IMR-90 (cell line): ENCODE data around the gene PKD1L1. TPM values are rescaled to one million over a fixed set of nuclear protein-coding genes. Genes with fewer than 3 reads are reported as not detected.

Experiments
- ATAC-seq: fragments of 200-7000 bp; cut with Tn5 transposase; 2 replicates; pipeline ENCODE4 v1.9.1; 2020; ENCODE audit warnings: low read depth, mild to moderate bottlenecking, moderate library complexity
- BruUV-seq: library from RNA; stranded (reverse); fragments of 400-500 nt; replicated peaks from 2 replicates; lab custom pipeline; 2021; lab: Mats Ljungman, UMichigan
- CTCF ChIA-PET: fragments of 300-600 bp; formaldehyde crosslinking; extraction: SDS; loops from one replicate; lab custom pipeline; 2021; ENCODE audit warnings: antibody characterized with exemption; lab: Yijun Ruan, JAX
- POLR2A ChIA-PET: fragments of 300-600 bp; sonication (Branson Sonifier 250); formaldehyde crosslinking; loops from one replicate; lab custom pipeline; 2022; ENCODE audit warnings: antibody characterized with exemption; ENCODE audit not compliant: unreplicated experiment; lab: Charles Lee
- DNase-seq: peaks from one replicate; pipeline ENCODE4 v3.0.0; 2013
- H2AFZ ChIP-seq: replicated peaks from 2 replicates; pipeline ENCODE3; 2013; ENCODE audit warnings: low read length, mild to moderate bottlenecking; ENCODE audit not compliant: poor library complexity
- H2AK5ac ChIP-seq: 2 replicates; pipeline ENCODE4 v1.6.1; 2013; ENCODE audit warnings: low read depth, low read length, inconsistent platforms
- H2AK9ac ChIP-seq: replicated peaks from 2 replicates; pipeline ENCODE3; 2013; ENCODE audit warnings: mild to moderate bottlenecking, low read depth, low read length, moderate library complexity; ENCODE audit not compliant: poor library complexity
- H2BK120ac ChIP-seq: 2 replicates; pipeline ENCODE4 v1.6.1; 2013; ENCODE audit warnings: low read depth, low read length, inconsistent platforms
- H2BK15ac ChIP-seq: 3 replicates; pipeline ENCODE4 v1.6.1; 2013; ENCODE audit warnings: low read depth, low read length, inconsistent platforms
- H2BK20ac ChIP-seq: 2 replicates; pipeline ENCODE4 v1.6.1; 2013; ENCODE audit warnings: low read depth, mild to moderate bottlenecking, inconsistent platforms, low read length, moderate library complexity
- H2BK5ac ChIP-seq: 2 replicates; pipeline ENCODE4 v1.6.1; 2013; ENCODE audit warnings: mild to moderate bottlenecking, low read depth, low read length, inconsistent platforms; ENCODE audit not compliant: poor library complexity, severe bottlenecking
- H3K14ac ChIP-seq: replicated peaks from 2 replicates; pipeline ENCODE4 v1.6.1; 2013; ENCODE audit warnings: low read depth, low read length, inconsistent platforms
- H3K18ac ChIP-seq: 2 replicates; pipeline ENCODE4 v1.6.1; 2013; ENCODE audit warnings: low read depth, low read length, control low read depth
- H3K23ac ChIP-seq: 2 replicates; pipeline ENCODE4 v1.6.1; 2013; ENCODE audit warnings: low read depth, low read length, inconsistent platforms
- H3K27ac ChIP-seq: 2 replicates; pipeline ENCODE4 v1.5.1; 2013; ENCODE audit warnings: mild to moderate bottlenecking, control low read depth, low read length; ENCODE audit not compliant: insufficient read depth
- H3K27me3 ChIP-seq: 2 replicates; pipeline ENCODE4 v1.6.1; 2013; ENCODE audit warnings: low read length; ENCODE audit not compliant: control insufficient read depth, insufficient read depth
- H3K36me3 ChIP-seq: 2 replicates; pipeline ENCODE4 v1.6.1; 2013; ENCODE audit warnings: low read length, mixed read lengths; ENCODE audit not compliant: control insufficient read depth, insufficient read depth
- H3K4ac ChIP-seq: 2 replicates; pipeline ENCODE4 v1.6.1; 2013; ENCODE audit warnings: low read depth, low read length, inconsistent platforms
- H3K4me1 ChIP-seq: 2 replicates; pipeline ENCODE4 v1.6.1; 2013; ENCODE audit warnings: low read length, mixed read lengths; ENCODE audit not compliant: control insufficient read depth, insufficient read depth
- H3K4me2 ChIP-seq: 2 replicates; pipeline ENCODE4 v1.6.1; 2013; ENCODE audit warnings: low read depth, mild to moderate bottlenecking, control low read depth, low read length, moderate library complexity
- H3K4me3 ChIP-seq: 2 replicates; pipeline ENCODE4 v1.5.1; 2013; ENCODE audit warnings: low read depth, mild to moderate bottlenecking, control low read depth, low read length, moderate library complexity; ENCODE audit not compliant: insufficient read depth
- H3K56ac ChIP-seq: 2 replicates; pipeline ENCODE4 v1.6.1; 2013; ENCODE audit warnings: low read length, inconsistent platforms; ENCODE audit not compliant: insufficient read depth; ENCODE audit errors: extremely low read depth
- H3K79me1 ChIP-seq, 2 experiments: 2 replicates each; pipeline ENCODE4 v1.6.1; 2013; ENCODE audit warnings: low read length in 2 of 2, inconsistent platforms in 1 of 2, low read depth in 1 of 2
- H3K9ac ChIP-seq: 2 replicates; pipeline ENCODE4 v1.6.1; 2013; ENCODE audit warnings: low read depth, low read length, control low read depth
- H3K9me1 ChIP-seq: 2 replicates; pipeline ENCODE4 v1.6.1; 2013; ENCODE audit warnings: low read length, inconsistent platforms; ENCODE audit not compliant: insufficient read depth
- H3K9me3 ChIP-seq: 2 replicates; pipeline ENCODE4 v1.6.1; 2013; ENCODE audit warnings: low read length; ENCODE audit not compliant: control insufficient read depth, insufficient read depth
- H4K20me1 ChIP-seq: 2 replicates; pipeline ENCODE4 v1.6.1; 2013; ENCODE audit warnings: low read length, inconsistent platforms; ENCODE audit not compliant: insufficient read depth
- H4K5ac ChIP-seq: 2 replicates; pipeline ENCODE4 v1.6.1; 2013; ENCODE audit warnings: mild to moderate bottlenecking, low read depth, low read length, control low read depth
- H4K8ac ChIP-seq, 2 experiments: 2 replicates each; pipeline ENCODE4 v1.6.1; 2013; ENCODE audit warnings: low read depth in 2 of 2, low read length in 2 of 2, control low read depth in 1 of 2, inconsistent platforms in 1 of 2
- H4K91ac ChIP-seq: 2 replicates; pipeline ENCODE4 v1.6.1; 2013; ENCODE audit warnings: low read depth, low read length, inconsistent platforms; ENCODE audit not compliant: insufficient read depth
- BHLHE40 ChIP-seq: fragments of 150-350 bp; IDR thresholded peaks from 2 replicates; pipeline ENCODE4 v1.6.1; 2016; ENCODE audit warnings: mild to moderate bottlenecking, low read depth, low read length
- CEBPB ChIP-seq: IDR thresholded peaks from 2 replicates; pipeline ENCODE4 v1.6.1; 2012; ENCODE audit warnings: low read depth, low read length, improper control_type of control experiment
- CHD1 ChIP-seq: IDR thresholded peaks from 2 replicates; pipeline ENCODE4 v1.6.1; 2012; ENCODE audit warnings: low read depth, low read length, improper control_type of control experiment
- CTCF ChIP-seq: conservative IDR thresholded peaks from 2 replicates; pipeline ENCODE4 v1.5.1; 2012; ENCODE audit warnings: mild to moderate bottlenecking, low read depth, low read length, improper control_type of control experiment
- ELK1 ChIP-seq: fragments of 150-350 bp; IDR thresholded peaks from 2 replicates; pipeline ENCODE4 v1.6.1; 2016; ENCODE audit warnings: low read depth, mild to moderate bottlenecking, low read length, moderate library complexity, borderline replicate concordance
- FOS ChIP-seq: fragments of 150-350 bp; IDR thresholded peaks from 2 replicates; pipeline ENCODE4 v1.6.1; 2016; ENCODE audit warnings: low read depth, low read length
- MAFK ChIP-seq: IDR thresholded peaks from 2 replicates; pipeline ENCODE4 v1.6.1; 2012; ENCODE audit warnings: low read depth, low read length, improper control_type of control experiment
- MAZ ChIP-seq: IDR thresholded peaks from 2 replicates; pipeline ENCODE4 v1.6.1; 2012; ENCODE audit warnings: low read depth, mild to moderate bottlenecking, low read length, improper control_type of control experiment, moderate library complexity, borderline replicate concordance
- MXI1 ChIP-seq: IDR thresholded peaks from 2 replicates; pipeline ENCODE4 v1.6.1; 2012; ENCODE audit warnings: low read depth, mild to moderate bottlenecking, low read length, moderate library complexity, borderline replicate concordance
- NFE2L2 ChIP-seq: fragments of 150-350 bp; IDR thresholded peaks from 2 replicates; pipeline ENCODE4 v1.6.1; 2016; ENCODE audit warnings: low read depth, mild to moderate bottlenecking, low read length
- POLR2A ChIP-seq: IDR thresholded peaks from 2 replicates; pipeline ENCODE4 v1.6.1; 2012; ENCODE audit warnings: mild to moderate bottlenecking, low read depth, low read length
- RAD21 ChIP-seq: IDR thresholded peaks from 2 replicates; pipeline ENCODE4 v1.6.1; 2012; ENCODE audit warnings: low read length, improper control_type of control experiment
- RCOR1 ChIP-seq: IDR thresholded peaks from 2 replicates; pipeline ENCODE4 v1.6.1; 2012; ENCODE audit warnings: mild to moderate bottlenecking, low read length, improper control_type of control experiment; ENCODE audit not compliant: insufficient replicate concordance
- RFX5 ChIP-seq: IDR thresholded peaks from 2 replicates; pipeline ENCODE4 v1.8.0; 2012; ENCODE audit warnings: low read depth, mild to moderate bottlenecking, low read length, moderate library complexity
- SMC3 ChIP-seq: fragments of 150-350 bp; IDR thresholded peaks from 2 replicates; pipeline ENCODE4 v1.6.1; 2016; ENCODE audit warnings: low read depth, mild to moderate bottlenecking, antibody characterized with exemption, low read length, moderate library complexity
- WGBS, 2 experiments: methylation state at CpG; one replicate each; pipeline versions ENCODE4 v1.1.5 to v1.1.7; 2013; ENCODE audit warnings: missing lambda C conversion rate in 2 of 2; ENCODE audit not compliant: insufficient read length in 1 of 2; ENCODE audit errors: extremely low coverage in 2 of 2; 5-methylcytosine and 5-hydroxymethylcytosine counted together
- dilution Hi-C: fragments of 300-500 bp; cut with HindIII; formaldehyde crosslinking; loops from one replicate; pipeline ENCODE4 v1.14.3; 2018; ENCODE audit warnings: low sequenced_read_pairs; ENCODE audit not compliant: unreplicated experiment
- in situ Hi-C: fragments of 300-500 bp; cut with MboI; formaldehyde crosslinking; loops from 3 replicates; pipeline ENCODE4 v1.14.3; 2019; ENCODE audit warnings: low sequenced_read_pairs, inconsistent platforms, mixed read lengths
- intact Hi-C: fragments of 100-400 bp; cut with micrococcal nuclease; formaldehyde crosslinking; loops from 2 replicates; pipeline ENCODE4 v1.10.0; 2022
- polyA plus RNA-seq, 3 experiments: library from polyadenylated mRNA; depleted of rRNA; stranded (reverse); fragments of >200 nt; gene quantifications; 2 replicates each; pipeline ENCODE4 v1.2.3, GENCODE V29; 2012; ENCODE audit warnings: low replicate concordance in 1 of 3
- total RNA-seq: library from RNA; depleted of rRNA; stranded (reverse); fragments of >200 nt; gene quantifications from 2 replicates; pipeline ENCODE4 v1.2.3, GENCODE V29; 2012
- TF ChIP-seq, protein P1 (sequence below): fragments of 150-350 bp; IDR thresholded peaks from 2 replicates; pipeline ENCODE4 v1.6.1; 2017; ENCODE audit warnings: mild to moderate bottlenecking, antibody characterized with exemption, low read length, low read depth

Gene PKD1L1
- total and polyA plus RNA-seq, 2 of the 4 experiments (the other 2 are of a cell fraction) = under 0.01 to 0.15 TPM

DNA sequence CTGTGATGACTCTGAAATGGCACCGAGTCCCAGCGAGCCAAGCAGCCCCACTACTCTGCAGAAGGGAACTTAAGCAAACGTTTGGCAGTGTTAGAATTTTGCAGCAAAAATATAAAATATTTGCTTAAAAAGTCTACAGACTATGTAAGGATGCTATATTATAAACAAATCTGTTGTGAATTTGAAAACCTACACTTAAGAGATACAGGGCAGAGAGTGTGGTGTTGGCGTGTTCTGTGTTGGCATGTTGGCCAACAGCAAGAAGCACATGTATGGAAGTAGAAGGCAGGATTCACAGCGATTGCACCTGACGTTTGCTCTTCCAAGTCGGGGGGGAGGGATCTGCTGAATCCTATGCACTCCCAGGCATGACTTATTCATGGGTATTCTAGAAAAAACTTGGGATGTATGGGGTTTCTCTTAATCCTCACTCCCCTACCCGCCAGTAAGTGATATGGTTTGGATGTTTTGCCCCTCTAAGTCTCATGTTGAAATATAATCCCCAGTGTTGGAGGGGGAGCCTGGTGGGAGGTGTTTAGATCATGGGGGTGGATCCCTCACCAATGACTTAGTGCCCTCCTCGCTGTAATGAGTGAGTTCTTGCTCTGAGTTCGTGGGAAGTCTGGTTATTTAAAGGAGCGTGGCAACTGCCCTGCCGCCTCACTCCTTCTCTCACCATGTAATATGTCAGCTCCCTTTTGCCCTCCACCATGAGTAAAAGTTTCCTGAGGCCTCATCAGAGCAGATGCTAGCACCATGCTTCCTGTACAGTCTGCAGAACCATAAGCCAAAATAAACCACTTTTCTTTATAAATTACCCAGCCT, 62.1 kb downstream of the PKD1L1 start:
- no peaks in the 10 kb centered on the region for H3K79me1 ChIP-seq
- H3K18ac ChIP-seq = no peak overlapping the region
- ATAC-seq (no peak), DNase-seq (no peak)
- H3K27ac ChIP-seq = no peak overlapping the region
- WGBS, 2 experiments = no CpG with 5 or more reads among the region's 12 CpGs
- POLR2A ChIA-PET = no interaction called here
- no peak overlapping the region for H3K56ac ChIP-seq
- H4K8ac ChIP-seq = no peak overlapping the region
- no peaks in the 10 kb centered on the region for H3K9me1 ChIP-seq
- no peak overlapping the region for H3K4ac ChIP-seq
- H2AK5ac ChIP-seq = no peak overlapping the region
- no peak overlapping the region for H3K23ac ChIP-seq
- no peak overlapping the region for H2BK15ac ChIP-seq
- no peaks in the 10 kb centered on the region for H4K20me1 ChIP-seq
- no peak overlapping the region for H2BK5ac ChIP-seq
- H2BK20ac ChIP-seq = no peak overlapping the region
- in situ Hi-C loops (no loop called here), dilution Hi-C loops (no loop called here), intact Hi-C loops (no loop called here)
- CTCF ChIA-PET = no interaction called here
- no peaks in the 10 kb centered on the region for H3K4me1 ChIP-seq
- H2AK9ac ChIP-seq = no peak overlapping the region
- no peak for TF ChIP-seq FOS
- no peak for TF ChIP-seq ELK1
- TF ChIP-seq CEBPB = no peak
- no peak for TF ChIP-seq NFE2L2
- TF ChIP-seq SMC3 = no peak
- no peak for TF ChIP-seq MAFK
- TF ChIP-seq MAZ = no peak
- TF ChIP-seq CTCF = no peak
- no peak for TF ChIP-seq RAD21
- TF ChIP-seq POLR2A = no peak
- TF ChIP-seq RCOR1 = no peak
- no peak for TF ChIP-seq CHD1
- TF ChIP-seq RFX5 = no peak
- no peak for TF ChIP-seq MXI1
- TF ChIP-seq, protein P1, sequence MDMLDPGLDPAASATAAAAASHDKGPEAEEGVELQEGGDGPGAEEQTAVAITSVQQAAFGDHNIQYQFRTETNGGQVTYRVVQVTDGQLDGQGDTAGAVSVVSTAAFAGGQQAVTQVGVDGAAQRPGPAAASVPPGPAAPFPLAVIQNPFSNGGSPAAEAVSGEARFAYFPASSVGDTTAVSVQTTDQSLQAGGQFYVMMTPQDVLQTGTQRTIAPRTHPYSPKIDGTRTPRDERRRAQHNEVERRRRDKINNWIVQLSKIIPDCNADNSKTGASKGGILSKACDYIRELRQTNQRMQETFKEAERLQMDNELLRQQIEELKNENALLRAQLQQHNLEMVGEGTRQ = no peak
- TF ChIP-seq BHLHE40 = no peak
- peaks cover 64% of the 10 kb centered on the region for H3K27me3 ChIP-seq
- no peak overlapping the region for H3K14ac ChIP-seq
- H3K4me2 ChIP-seq = no peak overlapping the region
- no peaks in the 10 kb centered on the region for H3K9me3 ChIP-seq
- no peak overlapping the region for H4K5ac ChIP-seq
- no peak overlapping the region for H3K4me3 ChIP-seq
- H2BK120ac ChIP-seq = no peak overlapping the region
- BruUV-seq = no TSS peak
- H2AFZ ChIP-seq = no peak overlapping the region
- H3K9ac ChIP-seq = no peak overlapping the region
- H3K36me3 ChIP-seq = no peaks in the 10 kb centered on the region
- H4K91ac ChIP-seq = no peak overlapping the region
